SK-N-SH treated with all-trans-retinoic acid at 6 μM for 48 hours (cell line): ENCODE data around the gene DSCAM.

Experiments
- ARNTL ChIP-seq: fragments of 450-650 bp; formaldehyde crosslinking; IDR thresholded peaks from 2 replicates; pipeline ENCODE4 v1.5.0; 2020; ENCODE audit warnings: low read depth, mild to moderate bottlenecking, moderate library complexity, borderline replicate concordance
- CSDC2 ChIP-seq: fragments of 250-450 bp; sonication (Bioruptor Pico); IDR thresholded peaks from 2 replicates; pipeline ENCODE4 v1.5.0; 2020; ENCODE audit warnings: mild to moderate bottlenecking, moderate library complexity
- OSR1 ChIP-seq: fragments of 250-450 bp; sonication (Bioruptor Pico); IDR thresholded peaks from 2 replicates; pipeline ENCODE4 v1.8.0; 2022; ENCODE audit warnings: moderate library complexity, mild to moderate bottlenecking, inconsistent platforms
- POU6F1 ChIP-seq: fragments of 250-450 bp; sonication (Bioruptor Pico); IDR thresholded peaks from 2 replicates; pipeline ENCODE4 v1.8.0; 2021; ENCODE audit warnings: low read depth, mild to moderate bottlenecking, moderate library complexity, borderline replicate concordance
- PPARA ChIP-seq: fragments of 250-450 bp; sonication (Bioruptor Pico); IDR thresholded peaks from 2 replicates; pipeline ENCODE4 v1.5.0; 2020; ENCODE audit warnings: mild to moderate bottlenecking, borderline replicate concordance
- RARB ChIP-seq: fragments of 250-450 bp; sonication (Bioruptor Pico); IDR thresholded peaks from 2 replicates; pipeline ENCODE4 v1.8.0; 2021; ENCODE audit warnings: mild to moderate bottlenecking, moderate library complexity
- SNAI2 ChIP-seq: fragments of 250-450 bp; sonication (Bioruptor Pico); IDR thresholded peaks from 2 replicates; pipeline ENCODE4 v1.5.0; 2020; ENCODE audit warnings: mild to moderate bottlenecking, moderate library complexity
- TOX ChIP-seq: fragments of 250-450 bp; sonication (Bioruptor Pico); IDR thresholded peaks from 2 replicates; pipeline ENCODE4 v1.8.0; 2021; ENCODE audit warnings: mild to moderate bottlenecking, moderate library complexity, borderline replicate concordance
- ZFP3 ChIP-seq: fragments of 250-450 bp; sonication (Bioruptor Pico); IDR thresholded peaks from 2 replicates; pipeline ENCODE4 v1.5.0; 2020; ENCODE audit warnings: mild to moderate bottlenecking, moderate library complexity
- ZNF8 ChIP-seq: fragments of 450-650 bp; formaldehyde crosslinking; IDR thresholded peaks from 2 replicates; pipeline ENCODE4 v1.5.0; 2020; ENCODE audit warnings: mild to moderate bottlenecking, moderate library complexity
- TF ChIP-seq, protein P1 (sequence below): fragments of 250-450 bp; sonication (Bioruptor Pico); IDR thresholded peaks from 2 replicates; pipeline ENCODE4 v1.8.0; 2020; ENCODE audit warnings: mild to moderate bottlenecking, moderate library complexity, borderline replicate concordance
- TF ChIP-seq, protein P2 (sequence below): fragments of 250-450 bp; sonication (Bioruptor Pico); IDR thresholded peaks from 2 replicates; pipeline ENCODE4 v1.5.1; 2020; ENCODE audit warnings: low read depth, mild to moderate bottlenecking, moderate library complexity

GRCh38 chr21:40134731-40135492 lies 712.0 kb downstream of the DSCAM start:
- TF ChIP-seq POU6F1 (CRISPR knock-in tag), result no peak
- TF ChIP-seq, protein P1, sequence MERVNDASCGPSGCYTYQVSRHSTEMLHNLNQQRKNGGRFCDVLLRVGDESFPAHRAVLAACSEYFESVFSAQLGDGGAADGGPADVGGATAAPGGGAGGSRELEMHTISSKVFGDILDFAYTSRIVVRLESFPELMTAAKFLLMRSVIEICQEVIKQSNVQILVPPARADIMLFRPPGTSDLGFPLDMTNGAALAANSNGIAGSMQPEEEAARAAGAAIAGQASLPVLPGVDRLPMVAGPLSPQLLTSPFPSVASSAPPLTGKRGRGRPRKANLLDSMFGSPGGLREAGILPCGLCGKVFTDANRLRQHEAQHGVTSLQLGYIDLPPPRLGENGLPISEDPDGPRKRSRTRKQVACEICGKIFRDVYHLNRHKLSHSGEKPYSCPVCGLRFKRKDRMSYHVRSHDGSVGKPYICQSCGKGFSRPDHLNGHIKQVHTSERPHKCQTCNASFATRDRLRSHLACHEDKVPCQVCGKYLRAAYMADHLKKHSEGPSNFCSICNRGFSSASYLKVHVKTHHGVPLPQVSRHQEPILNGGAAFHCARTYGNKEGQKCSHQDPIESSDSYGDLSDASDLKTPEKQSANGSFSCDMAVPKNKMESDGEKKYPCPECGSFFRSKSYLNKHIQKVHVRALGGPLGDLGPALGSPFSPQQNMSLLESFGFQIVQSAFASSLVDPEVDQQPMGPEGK (CRISPR knock-in tag), result no peak
- no peak for TF ChIP-seq ARNTL (CRISPR knock-in tag)
- TF ChIP-seq ZFP3, result no peak
- TF ChIP-seq CSDC2, result no peak
- TF ChIP-seq, protein P2, sequence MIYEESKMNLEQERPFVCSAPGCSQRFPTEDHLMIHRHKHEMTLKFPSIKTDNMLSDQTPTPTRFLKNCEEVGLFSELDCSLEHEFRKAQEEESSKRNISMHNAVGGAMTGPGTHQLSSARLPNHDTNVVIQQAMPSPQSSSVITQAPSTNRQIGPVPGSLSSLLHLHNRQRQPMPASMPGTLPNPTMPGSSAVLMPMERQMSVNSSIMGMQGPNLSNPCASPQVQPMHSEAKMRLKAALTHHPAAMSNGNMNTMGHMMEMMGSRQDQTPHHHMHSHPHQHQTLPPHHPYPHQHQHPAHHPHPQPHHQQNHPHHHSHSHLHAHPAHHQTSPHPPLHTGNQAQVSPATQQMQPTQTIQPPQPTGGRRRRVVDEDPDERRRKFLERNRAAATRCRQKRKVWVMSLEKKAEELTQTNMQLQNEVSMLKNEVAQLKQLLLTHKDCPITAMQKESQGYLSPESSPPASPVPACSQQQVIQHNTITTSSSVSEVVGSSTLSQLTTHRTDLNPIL (CRISPR knock-in tag), result no peak
- no peak for TF ChIP-seq SNAI2 (CRISPR knock-in tag)
- TF ChIP-seq RARB (CRISPR knock-in tag), result no peak
- TF ChIP-seq PPARA (CRISPR knock-in tag), result no peak
- no peak for TF ChIP-seq ZNF8 (CRISPR knock-in tag)
- no peak for TF ChIP-seq TOX (CRISPR knock-in tag)
- TF ChIP-seq OSR1 (CRISPR knock-in tag), result no peak
